Measurements from ENCODE around the gene ATP5F1E. TPM values are rescaled to one million over a fixed set of nuclear protein-coding genes. Genes with fewer than 3 reads are reported as not detected.

The ATP5F1E gene
- total and polyA plus RNA-seq, 7 donors = 57.1 to 88.5 (median 72.1) TPM

DNA sequence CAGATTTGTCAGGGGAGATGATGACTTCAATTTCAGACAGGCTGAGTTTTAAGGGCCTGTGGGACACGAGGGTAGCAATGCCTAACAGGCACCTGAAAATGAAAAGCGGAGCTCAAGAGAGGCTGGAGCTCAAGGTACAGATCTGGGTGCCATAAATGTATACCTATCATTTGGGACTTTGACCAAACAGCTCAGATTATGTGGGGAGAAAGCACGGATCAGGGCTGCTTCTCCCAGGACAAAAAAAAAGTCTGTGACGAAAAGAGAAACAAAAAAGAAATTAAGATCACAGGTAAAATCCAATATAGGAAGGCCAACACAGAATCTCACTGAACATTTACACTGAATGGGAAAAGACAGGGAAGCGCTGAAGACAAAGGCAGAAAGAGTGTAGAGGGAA is 8.5 kb upstream of the ATP5F1E start:
- Histone ChIP-seq H3K27me3 (ENCODE audit: insufficient read depth in 3 of 3, low read length in 2 of 3) (no peaks in the 10 kb centered on the region), H3K36me3 (ENCODE audit: insufficient read depth in 1 of 2, low read depth in 1 of 2) (peaks cover 11 to 28% of the 10 kb centered on the region in 2 donors), H3K4me1 (peaks cover 25% of the 10 kb centered on the region), H3K9me3 (no peaks in the 10 kb centered on the region), H3K27ac (no peak overlapping the region), H3K4me3 (no peak overlapping the region)
- ATAC-seq = no peak
- DNase-seq = no peak
- 79 to 83% (median 81%) methylated on average over 5 of the region's 5 CpGs for WGBS, 3 donors
- TF ChIP-seq, protein P1, sequence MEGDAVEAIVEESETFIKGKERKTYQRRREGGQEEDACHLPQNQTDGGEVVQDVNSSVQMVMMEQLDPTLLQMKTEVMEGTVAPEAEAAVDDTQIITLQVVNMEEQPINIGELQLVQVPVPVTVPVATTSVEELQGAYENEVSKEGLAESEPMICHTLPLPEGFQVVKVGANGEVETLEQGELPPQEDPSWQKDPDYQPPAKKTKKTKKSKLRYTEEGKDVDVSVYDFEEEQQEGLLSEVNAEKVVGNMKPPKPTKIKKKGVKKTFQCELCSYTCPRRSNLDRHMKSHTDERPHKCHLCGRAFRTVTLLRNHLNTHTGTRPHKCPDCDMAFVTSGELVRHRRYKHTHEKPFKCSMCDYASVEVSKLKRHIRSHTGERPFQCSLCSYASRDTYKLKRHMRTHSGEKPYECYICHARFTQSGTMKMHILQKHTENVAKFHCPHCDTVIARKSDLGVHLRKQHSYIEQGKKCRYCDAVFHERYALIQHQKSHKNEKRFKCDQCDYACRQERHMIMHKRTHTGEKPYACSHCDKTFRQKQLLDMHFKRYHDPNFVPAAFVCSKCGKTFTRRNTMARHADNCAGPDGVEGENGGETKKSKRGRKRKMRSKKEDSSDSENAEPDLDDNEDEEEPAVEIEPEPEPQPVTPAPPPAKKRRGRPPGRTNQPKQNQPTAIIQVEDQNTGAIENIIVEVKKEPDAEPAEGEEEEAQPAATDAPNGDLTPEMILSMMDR (IDR thresholded peaks at IDR 0.05) = no peak
- intact Hi-C loops (cut with DNase I) = loop anchor here in 1 of 2 donors (5.0 kb wide), 1 partner anchor 148 kb away; no protein-coding TSS in a partner anchor

DNA sequence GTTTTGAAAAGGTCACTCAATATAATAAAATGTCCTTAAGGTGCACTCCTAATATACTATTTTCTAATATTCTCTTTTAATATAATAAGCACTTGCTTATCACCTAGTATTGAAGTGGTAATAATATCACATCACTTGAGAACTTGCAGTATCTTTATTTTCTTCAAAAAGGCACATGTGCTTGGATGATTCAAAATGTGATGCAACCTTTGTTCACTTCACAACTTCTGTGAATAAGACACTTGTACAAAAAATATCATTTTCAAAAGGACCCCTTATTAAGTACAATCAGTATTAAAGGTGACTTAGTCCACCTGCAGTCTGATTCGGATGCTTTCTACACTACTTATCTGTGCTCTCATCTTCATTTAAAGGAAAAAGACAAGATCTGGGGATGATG is 7.1 kb upstream of the ATP5F1E start:
- DNase-seq (no peak), ATAC-seq (no peak)
- peaks cover 16 to 42% of the 10 kb centered on the region in 2 donors for H3K36me3 ChIP-seq (ENCODE audit: insufficient read depth in 1 of 2, low read depth in 1 of 2)
- H3K27me3 ChIP-seq (ENCODE audit: insufficient read depth in 3 of 3, low read length in 2 of 3) = no peaks in the 10 kb centered on the region
- no peaks in the 10 kb centered on the region for H3K9me3 ChIP-seq
- WGBS, 3 donors = 83 to 94% (median 84%) methylated on average over 1 of the region's 1 CpG
- TF ChIP-seq, protein P1 (IDR thresholded peaks at IDR 0.05) = no peak
- H3K27ac ChIP-seq = no peak overlapping the region
- intact Hi-C loops (cut with DNase I) = no loop called here
- H3K4me3 ChIP-seq = no peak overlapping the region
- peaks cover 25% of the 10 kb centered on the region for H3K4me1 ChIP-seq

DNA sequence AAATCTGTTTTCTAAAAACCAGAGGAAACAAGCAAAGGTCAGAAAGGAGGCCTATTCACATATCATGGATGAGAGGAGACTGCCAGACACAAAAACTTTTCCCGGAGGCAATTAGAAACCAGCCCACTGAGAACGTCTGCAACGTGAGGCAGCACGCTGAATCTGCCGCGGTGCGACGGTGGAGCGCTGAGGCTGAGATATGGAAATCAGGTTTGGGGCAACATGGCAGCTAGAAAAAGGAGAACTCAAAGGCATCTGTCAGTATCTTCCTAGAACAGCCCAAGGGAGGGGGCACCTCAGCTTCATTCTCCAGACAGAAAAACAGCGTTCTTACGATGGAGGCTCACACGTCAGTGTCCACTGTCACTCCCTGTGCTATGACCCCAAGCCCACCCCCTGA is 5.3 kb upstream of the ATP5F1E start:
- no peak overlapping the region for H3K27ac ChIP-seq
- H3K4me3 ChIP-seq = no peak overlapping the region
- TF ChIP-seq, protein P1 (IDR thresholded peaks at IDR 0.05) = no peak
- no peak for DNase-seq
- H3K27me3 ChIP-seq (ENCODE audit: insufficient read depth in 3 of 3, low read length in 2 of 3) = no peaks in the 10 kb centered on the region
- H3K4me1 ChIP-seq = peaks cover 28% of the 10 kb centered on the region
- intact Hi-C loops (cut with DNase I) = no loop called here
- ATAC-seq = no peak
- no peaks in the 10 kb centered on the region for H3K9me3 ChIP-seq
- WGBS, 3 donors = 88 to 93% (median 92%) methylated on average over 12 of the region's 12 CpGs
- H3K36me3 ChIP-seq (ENCODE audit: insufficient read depth in 1 of 2, low read depth in 1 of 2) = peaks cover 18 to 51% of the 10 kb centered on the region in 2 donors

DNA sequence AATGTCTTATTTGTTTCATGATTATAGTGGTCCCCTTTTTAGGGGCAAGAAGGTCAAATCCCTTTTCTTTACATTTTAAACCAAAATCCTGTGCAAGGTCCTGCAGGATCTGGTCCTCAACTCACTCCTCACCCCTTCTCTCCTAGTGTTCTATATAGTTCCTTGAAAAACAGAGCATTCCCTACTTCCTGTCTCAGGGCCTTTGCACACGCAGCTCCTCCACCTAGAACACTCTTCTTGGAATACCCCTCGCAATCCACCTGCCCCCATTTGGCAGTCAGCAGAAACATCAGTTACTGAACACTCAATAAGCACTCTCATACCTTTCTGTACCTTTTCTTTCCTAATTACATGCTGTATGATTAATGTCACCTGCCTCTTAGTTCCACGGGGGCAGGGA is 3.2 kb upstream of the ATP5F1E start:
- 94 to 99% (median 95%) methylated on average over 3 of the region's 3 CpGs for WGBS, 3 donors
- intact Hi-C loops (cut with DNase I) = no loop called here
- ATAC-seq = no peak

More for the DNA sequence above, 3.2 kb upstream of the ATP5F1E start:
- no peaks in the 10 kb centered on the region for H3K9me3 ChIP-seq
- no peak overlapping the region for H3K4me3 ChIP-seq
- peaks cover 28% of the 10 kb centered on the region for H3K4me1 ChIP-seq
- no peak for DNase-seq
- TF ChIP-seq, protein P1 (IDR thresholded peaks at IDR 0.05) = no peak
- peaks cover 14 to 59% of the 10 kb centered on the region in 2 donors for H3K36me3 ChIP-seq (ENCODE audit: insufficient read depth in 1 of 2, low read depth in 1 of 2)
- H3K27ac ChIP-seq = no peak overlapping the region
- no peaks in the 10 kb centered on the region for H3K27me3 ChIP-seq (ENCODE audit: insufficient read depth in 3 of 3, low read length in 2 of 3)

Data from psoas muscle (tissue), 8 donors.